ENCODE results near the gene FBXW8. TPM values are rescaled to one million over a fixed set of nuclear protein-coding genes. Genes with fewer than 3 reads are reported as not detected.

The FBXW8 gene
- total and polyA plus RNA-seq, 4 donors, result 1.9 to 7.1 (median 4.9) TPM

- no peak for DNase-seq (ENCODE audit: low spot score)
- no peak overlapping the region for H3K9ac ChIP-seq (ENCODE audit: low read depth in 1 of 2, low read length in 2 of 2)
- H3K27ac ChIP-seq (ENCODE audit: low read depth in 1 of 2, low read length in 2 of 2), result no peak overlapping the region
- WGBS, result 94% methylated on average over 2 of the region's 2 CpGs
- peaks cover 0 to 6% (median 0%) of the 10 kb centered on the region in 4 donors for H3K27me3 ChIP-seq (ENCODE audit: control insufficient read depth in 4 of 4, insufficient read depth in 4 of 4, low read length in 3 of 4)
- no peaks in the 10 kb centered on the region for H3K36me3 ChIP-seq (ENCODE audit: control insufficient read depth in 4 of 4, insufficient read depth in 3 of 4, low read depth in 1 of 4, low read length in 3 of 4)
- H3K4me3 ChIP-seq (ENCODE audit: low read depth in 1 of 3, low read length in 3 of 3), result no peak overlapping the region
- H3K9me3 ChIP-seq (ENCODE audit: control insufficient read depth in 4 of 4, low read length in 3 of 4), result no peaks in the 10 kb centered on the region
- TF ChIP-seq HNF4A (conservative IDR thresholded peaks at IDR 0.05) (no peak), HNF4G (IDR thresholded peaks at IDR 0.05) (no peak), FOXA2 (IDR thresholded peaks at IDR 0.05) (no peak), EGR1 (IDR thresholded peaks at IDR 0.05; ENCODE audit: low read depth in 2 of 2) (no peak), REST (IDR thresholded peaks at IDR 0.05) (no peak), YY1 (IDR thresholded peaks at IDR 0.05) (no peak), SP1 (IDR thresholded peaks at IDR 0.05) (no peak)
- TF ChIP-seq, protein P1, sequence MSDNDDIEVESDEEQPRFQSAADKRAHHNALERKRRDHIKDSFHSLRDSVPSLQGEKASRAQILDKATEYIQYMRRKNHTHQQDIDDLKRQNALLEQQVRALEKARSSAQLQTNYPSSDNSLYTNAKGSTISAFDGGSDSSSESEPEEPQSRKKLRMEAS (IDR thresholded peaks at IDR 0.05), result no peak
- no peaks in the 10 kb centered on the region for H3K4me1 ChIP-seq (ENCODE audit: control insufficient read depth in 4 of 4, insufficient read depth in 4 of 4, low read length in 3 of 4)
Measured at GRCh38 chr12:116867523-116867922, 43.2 kb upstream of the FBXW8 start.

DNA sequence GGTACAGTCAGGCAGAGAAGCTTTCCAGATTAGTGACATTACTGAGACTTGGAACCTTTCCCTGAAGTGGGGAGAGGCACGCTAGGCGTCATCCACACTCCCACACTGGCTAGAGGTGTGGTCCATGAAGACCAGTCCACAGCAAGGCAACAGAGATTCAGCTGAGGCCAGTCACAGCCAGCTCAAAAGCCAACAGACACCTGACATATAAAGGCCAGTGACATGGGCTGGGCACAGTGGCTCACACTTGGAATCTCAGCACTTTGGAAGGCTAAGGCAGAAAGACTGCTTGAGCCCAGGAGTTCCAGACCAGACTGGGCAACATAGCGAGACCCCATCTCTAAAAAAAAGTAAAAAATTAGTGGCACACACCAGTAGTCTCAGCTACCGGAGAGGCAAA is 40.4 kb upstream of the FBXW8 start:
- Histone ChIP-seq H3K27me3 (ENCODE audit: control insufficient read depth in 4 of 4, insufficient read depth in 4 of 4, low read length in 3 of 4) (peaks cover 0 to 7% (median under 1%) of the 10 kb centered on the region in 4 donors), H3K9me3 (ENCODE audit: control insufficient read depth in 4 of 4, low read length in 3 of 4) (peaks cover 3 to 10% (median 5%) of the 10 kb centered on the region in 4 donors), H3K9ac (ENCODE audit: low read depth in 1 of 2, low read length in 2 of 2) (no peak overlapping the region), H3K36me3 (ENCODE audit: control insufficient read depth in 4 of 4, insufficient read depth in 3 of 4, low read depth in 1 of 4, low read length in 3 of 4) (peaks cover 0 to 3% (median 0%) of the 10 kb centered on the region in 4 donors), H3K4me3 (ENCODE audit: low read depth in 1 of 3, low read length in 3 of 3) (no peak overlapping the region), H3K27ac (ENCODE audit: low read depth in 1 of 2, low read length in 2 of 2) (no peak overlapping the region), H3K4me1 (ENCODE audit: control insufficient read depth in 4 of 4, insufficient read depth in 4 of 4, low read length in 3 of 4) (no peaks in the 10 kb centered on the region)
- WGBS, result 64% methylated on average over 4 of the region's 4 CpGs
- DNase-seq (ENCODE audit: low spot score), result no peak
- no peak for TF ChIP-seq JUND (IDR thresholded peaks at IDR 0.05)
- no peak for TF ChIP-seq TAF1 (conservative IDR thresholded peaks at IDR 0.05)
- TF ChIP-seq HNF4A (conservative IDR thresholded peaks at IDR 0.05), result no peak
- TF ChIP-seq FOXA2 (IDR thresholded peaks at IDR 0.05), result no peak
- no peak for TF ChIP-seq FOXA1 (IDR thresholded peaks at IDR 0.05)
- TF ChIP-seq, protein P1 (IDR thresholded peaks at IDR 0.05), result no peak
- TF ChIP-seq, protein P2, sequence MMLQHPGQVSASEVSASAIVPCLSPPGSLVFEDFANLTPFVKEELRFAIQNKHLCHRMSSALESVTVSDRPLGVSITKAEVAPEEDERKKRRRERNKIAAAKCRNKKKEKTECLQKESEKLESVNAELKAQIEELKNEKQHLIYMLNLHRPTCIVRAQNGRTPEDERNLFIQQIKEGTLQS (IDR thresholded peaks at IDR 0.05), result no peak
- TF ChIP-seq SP1 (IDR thresholded peaks at IDR 0.05), result no peak
- no peak for TF ChIP-seq GABPA (IDR thresholded peaks at IDR 0.05 in 1 of 2, conservative IDR thresholded peaks at IDR 0.05 in 1 of 2)
- no peak for TF ChIP-seq NR2F2 (IDR thresholded peaks at IDR 0.05)
- no peak for TF ChIP-seq CTCF (IDR thresholded peaks at IDR 0.05; ENCODE audit: low read depth, low read length, missing input control)
- no peak for TF ChIP-seq ZBTB33 (IDR thresholded peaks at IDR 0.05)
- no peak for TF ChIP-seq RAD21 (IDR thresholded peaks at IDR 0.05)
- no peak for TF ChIP-seq EGR1 (IDR thresholded peaks at IDR 0.05; ENCODE audit: low read depth in 2 of 2)
- TF ChIP-seq YY1 (IDR thresholded peaks at IDR 0.05), result no peak
- TF ChIP-seq RXRA (IDR thresholded peaks at IDR 0.05), result no peak
- no peak for TF ChIP-seq REST (IDR thresholded peaks at IDR 0.05)
- no peak for TF ChIP-seq HNF4G (IDR thresholded peaks at IDR 0.05)

All from liver (tissue), 9 donors.